Spleen (tissue), 13 donors: ENCODE results near the gene CAPRIN2. TPM values are rescaled to one million over a fixed set of nuclear protein-coding genes. Genes with fewer than 3 reads are reported as not detected.

Experiments
- DNase-seq: peaks from one replicate; pipeline ENCODE4 v3.0.0-alpha.2; 2020
- H3K27ac ChIP-seq, 8 donors: fragments of 200-600 bp; sonication (generic) in 7 of 8; 1 replicate in 4 of 8; 2 replicates in 4 of 8; pipeline versions ENCODE4 v1.5.0 to v1.8.0; 2016 to 2021; ENCODE audit warnings: inconsistent platforms in 4 of 8, mild to moderate bottlenecking in 4 of 8, moderate library complexity in 1 of 8
- H3K27me3 ChIP-seq, 7 donors: fragments of 200-600 bp; sonication (generic) in 6 of 7; replicated peaks in 1 of 7; 1 replicate in 4 of 7; 2 replicates in 3 of 7; pipeline versions ENCODE4 v1.5.0 to v1.8.0; 2016 to 2021; ENCODE audit warnings: inconsistent platforms in 3 of 7, mild to moderate bottlenecking in 1 of 7
- H3K36me3 ChIP-seq, 6 donors: fragments of 200-600 bp; sonication (generic) in 5 of 6; 1 replicate in 4 of 6; 2 replicates in 2 of 6; pipeline versions ENCODE4 v1.5.0 to v1.8.0; 2016 to 2021; ENCODE audit warnings: inconsistent platforms in 2 of 6
- H3K4me1 ChIP-seq, 6 donors: fragments of 200-600 bp; sonication (generic) in 5 of 6; 1 replicate in 3 of 6; 2 replicates in 3 of 6; pipeline versions ENCODE4 v1.5.0 to v1.8.0; 2016 to 2021; ENCODE audit warnings: inconsistent platforms in 3 of 6
- H3K4me3 ChIP-seq, 8 donors: fragments of 200-600 bp; sonication (generic) in 7 of 8; 1 replicate in 4 of 8; 2 replicates in 4 of 8; pipeline versions ENCODE4 v1.5.0 to v1.8.0; 2016 to 2021; ENCODE audit warnings: inconsistent platforms in 4 of 8, mild to moderate bottlenecking in 4 of 8, moderate library complexity in 2 of 8
- H3K9me3 ChIP-seq, 8 donors: fragments of 200-600 bp; sonication (generic) in 7 of 8; 1 replicate in 4 of 8; 2 replicates in 4 of 8; pipeline versions ENCODE4 v1.5.0 to v1.8.0; 2016 to 2021; ENCODE audit warnings: inconsistent platforms in 4 of 8
- CTCF ChIP-seq, 11 experiments: fragments of 200-600 bp in 7 of 11; fragments of 450-650 bp in 4 of 11; sonication (generic) in 4 of 11; IDR thresholded peaks in 8 of 11; conservative IDR thresholded peaks in 3 of 11; 1 replicate in 7 of 11; 2 replicates in 4 of 11; pipeline versions ENCODE4 v1.4.0 to v1.8.0; 2016 to 2021; ENCODE audit warnings: antibody characterized with exemption in 11 of 11, inconsistent platforms in 4 of 11, mild to moderate bottlenecking in 1 of 11
- POLR2A ChIP-seq, 3 donors: fragments of 450-650 bp; IDR thresholded peaks; one replicate each; pipeline ENCODE4 v1.5.1; 2017; ENCODE audit warnings: antibody characterized with exemption in 3 of 3, mild to moderate bottlenecking in 1 of 3
- POLR2AphosphoS5 ChIP-seq, 3 donors: sonication (generic); formaldehyde crosslinking; IDR thresholded peaks; one replicate each; pipeline ENCODE4 v1.5.1; 2017; ENCODE audit warnings: antibody characterized with exemption in 3 of 3
- WGBS, 5 donors: extraction: QIAGEN DNeasy Blood & Tissue Kit in 3 of 5; methylation state at CpG; one replicate each; pipeline versions ENCODE4 v1.1.5 to v1.1.7; 2013 to 2018; 5-methylcytosine and 5-hydroxymethylcytosine counted together
- intact Hi-C: fragments of 100-400 bp; cut with DNase I; formaldehyde crosslinking; loops from one replicate; pipeline ENCODE4 v1.15.0; 2023; ENCODE audit warnings: low total_unique reads
- long read RNA-seq, 2 donors: transcript quantifications; one replicate each; lab custom pipeline, GENCODE V29; 2026
- polyA plus RNA-seq, 3 donors: library from polyadenylated mRNA; stranded (reverse); fragments of 200-250 nt; gene quantifications; one replicate each; pipeline ENCODE4 v1.2.1, GENCODE V29; 2013
- total RNA-seq, 7 donors: library from RNA; depleted of rRNA in 3 of 7; stranded (reverse); fragments of >200 nt in 3 of 7; fragmentation: NEBNext Ultra II Directional in 4 of 7; extraction: Animal tissue kit (Norgen Biotek cat#: 25700) in 4 of 7; gene quantifications; one replicate each; pipeline versions ENCODE4 v1.1.0 to v1.2.1, GENCODE V29; 2016 to 2021
- donor health status: healthy with polysubstance abuse.
- donor health status: DM: no; HTN: no; CAD: no; lungs with moderate emphysema.
- donor health status: DM: no; HTN: no; CAD: no.
- donor health status: Bipolar disorder and iron deficiency.
- donor health status: healthy.
- donor health status: DM: no; HTN: no; CAD: no.
- donor health status: DM: yes; HTN: yes; CAD: no.

CAPRIN2 gene
- 10 to 100 TPM; 20.5 to 54.5 (median 26.8) TPM for total RNA-seq
- 10 to 100 TPM; 11.4 to 22.9 (median 16.4) TPM for polyA plus RNA-seq
- long read RNA-seq, donor 1, partial matches to known transcripts, result 0 of 1 reads
- long read RNA-seq, donor 1, other reads (novel, unspliced or antisense), result 0 of 1 reads
- long read RNA-seq, donor 2, result 0 reads

- peak within 1 kb of the TSS; percentile 79 to 95 (median 83) for H3K4me3 ChIP-seq
- peaks cover 9 to 31% (median 22%) of the 10 kb centered on the region in 6 donors for H3K4me1 ChIP-seq
- intact Hi-C loops, result no loop called here
- peak; percentile 100 for DNase-seq
- WGBS, 5 donors, result 0 to 1% (median 0%) methylated on average over 20 to 72 of the region's 72 CpGs
- TF ChIP-seq POLR2AphosphoS5 (IDR thresholded peaks at IDR 0.05), result peak; percentile 95 to 96 (median 95)
- peak in 9 of 11 experiments; percentile 17 to 63 (median 42) for TF ChIP-seq CTCF (IDR thresholded peaks at IDR 0.05 in 8 of 11, conservative IDR thresholded peaks at IDR 0.05 in 3 of 11)
- peak in 2 of 3 donors; percentile 35 to 38 for TF ChIP-seq POLR2A (IDR thresholded peaks at IDR 0.05)
- no peaks in the 10 kb centered on the region for H3K36me3 ChIP-seq
- H3K27ac ChIP-seq, result peak within 1 kb of the TSS; percentile 79 to 91 (median 86)
- no peaks in the 10 kb centered on the region for H3K9me3 ChIP-seq
- H3K27me3 ChIP-seq, result no peaks in the 10 kb centered on the region
These were observed at the start of gene CAPRIN2 for GRCh38 chr12:30754750-30755394. Gene CAPRIN2 (minus strand): TSS chr12:30754951. CDS start chr12:30753520, 1,431 bp downstream.

- H3K27ac ChIP-seq, result no peak overlapping the region
- no peak for DNase-seq
- WGBS, 5 donors, result 87 to 89% (median 89%) methylated on average over 4 of the region's 4 CpGs
- peaks cover 0 to 40% (median 15%) of the 10 kb centered on the region in 7 donors for H3K27me3 ChIP-seq
- H3K36me3 ChIP-seq, result no peaks in the 10 kb centered on the region
- no peak overlapping the region for H3K4me3 ChIP-seq
- H3K4me1 ChIP-seq, result peaks cover 9 to 35% (median 25%) of the 10 kb centered on the region in 6 donors
- intact Hi-C loops, result no loop called here
- H3K9me3 ChIP-seq, result no peaks in the 10 kb centered on the region
- no peak for TF ChIP-seq CTCF (IDR thresholded peaks at IDR 0.05 in 8 of 11, conservative IDR thresholded peaks at IDR 0.05 in 3 of 11)
- TF ChIP-seq POLR2A (IDR thresholded peaks at IDR 0.05), result no peak
- no peak for TF ChIP-seq POLR2AphosphoS5 (IDR thresholded peaks at IDR 0.05)
These were observed 42.9 kb upstream of the CAPRIN2 start for GRCh38 chr12:30797689-30798088.

- Histone ChIP-seq H3K27ac (no peak overlapping the region), H3K9me3 (no peaks in the 10 kb centered on the region), H3K4me1 (peaks cover 9 to 35% (median 25%) of the 10 kb centered on the region in 6 donors), H3K36me3 (no peaks in the 10 kb centered on the region), H3K27me3 (peaks cover 0 to 40% (median 15%) of the 10 kb centered on the region in 7 donors), H3K4me3 (peak overlapping the region in 7 of 8 donors; percentile 48 to 73 (median 52))
- 15 to 24% (median 20%) methylated on average over 22 of the region's 22 CpGs for WGBS, 5 donors
- no peak for DNase-seq
- TF ChIP-seq CTCF (IDR thresholded peaks at IDR 0.05 in 8 of 11, conservative IDR thresholded peaks at IDR 0.05 in 3 of 11), result no peak
- intact Hi-C loops, result no loop called here
These were observed 42.2 kb upstream of the CAPRIN2 start for GRCh38 chr12:30796891-30797371.

- Histone ChIP-seq H3K27me3 (peaks cover 0 to 40% (median 15%) of the 10 kb centered on the region in 7 donors), H3K27ac (peak overlapping the region in 6 of 8 donors; percentile 18 to 83 (median 76)), H3K4me1 (peaks cover 9 to 35% (median 25%) of the 10 kb centered on the region in 6 donors), H3K4me3 (peak overlapping the region; percentile 48 to 73 (median 52)), H3K9me3 (no peaks in the 10 kb centered on the region), H3K36me3 (no peaks in the 10 kb centered on the region)
- no peak for DNase-seq
- 0 to 2% (median 1%) methylated on average over 35 to 38 of the region's 38 CpGs for WGBS, 5 donors
- intact Hi-C loops, result no loop called here
- no peak for TF ChIP-seq CTCF (IDR thresholded peaks at IDR 0.05 in 8 of 11, conservative IDR thresholded peaks at IDR 0.05 in 3 of 11)
- TF ChIP-seq POLR2AphosphoS5 (IDR thresholded peaks at IDR 0.05), result no peak
- TF ChIP-seq POLR2A (IDR thresholded peaks at IDR 0.05), result no peak
These were observed 41.6 kb upstream of the CAPRIN2 start for GRCh38 chr12:30796313-30796780.
